ENCODE data around the gene PCSK1.
"Not testable (repeated sequence)": the region's sequence is repeated elsewhere in the genome, so short reads cannot be mapped to it uniquely, and the experiment has no call there.

Gene PCSK1

DNA sequence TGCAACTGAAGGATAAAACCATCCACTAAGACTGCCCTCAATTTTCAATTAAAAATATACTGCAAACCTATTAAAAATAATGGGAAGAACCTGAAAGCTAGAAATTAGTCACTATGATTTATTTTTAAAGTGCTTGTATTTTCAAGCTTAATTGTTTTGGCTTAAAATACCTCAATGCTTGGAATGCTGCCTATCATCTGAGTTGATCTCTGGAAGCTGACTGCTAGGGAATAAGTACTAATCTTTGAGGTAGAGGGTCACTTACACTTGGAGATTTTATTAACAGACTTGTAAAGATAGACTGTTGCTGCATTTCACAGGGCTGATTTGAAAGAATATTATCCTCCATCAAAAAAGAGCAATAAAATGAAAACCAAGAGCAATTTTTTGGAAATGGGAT lies 6.2 kb downstream of the PCSK1 start:
- DNase-seq (ENCODE audit: low read depth) = no peak

DNA sequence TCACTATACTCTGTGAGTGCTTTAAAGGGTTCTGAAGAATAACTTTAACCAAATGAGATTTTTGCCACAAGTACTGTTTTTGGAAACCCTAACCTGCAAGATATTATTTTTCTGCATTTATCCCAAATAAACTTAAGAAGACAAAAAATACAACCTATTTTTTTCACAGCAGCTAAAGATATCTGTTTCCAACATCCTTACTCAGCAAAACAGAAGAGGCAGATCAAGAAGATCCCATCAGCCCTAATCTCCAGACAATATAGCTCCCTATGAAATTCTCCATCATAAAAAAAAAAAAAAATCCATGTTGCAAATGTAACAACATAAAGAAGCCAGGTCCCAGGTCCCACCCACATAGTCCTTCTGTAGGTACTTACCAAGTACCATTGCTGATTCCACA lies 7.6 kb downstream of the PCSK1 start:
- no peak for DNase-seq (ENCODE audit: low read depth)

DNA sequence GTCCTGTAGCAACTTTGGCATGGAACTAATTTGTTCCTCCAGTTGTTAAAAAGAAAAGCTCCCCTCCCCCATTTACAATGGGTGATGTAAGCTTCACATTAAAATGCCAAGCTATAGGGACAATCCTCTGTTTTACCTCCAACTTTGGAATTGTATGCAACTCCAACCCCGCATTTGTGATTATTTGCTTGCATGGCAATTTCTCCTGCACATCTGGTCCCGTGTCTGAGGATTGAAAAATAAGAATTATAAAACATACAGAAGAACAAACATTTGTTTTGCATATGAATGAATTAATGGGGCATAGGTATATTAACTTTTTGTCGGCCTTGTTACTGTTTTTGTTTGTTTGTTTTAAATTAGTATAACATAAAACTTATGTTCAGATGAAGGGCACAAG lies 17.2 kb downstream of the PCSK1 start:
- DNase-seq (ENCODE audit: low read depth) = no peak

DNA sequence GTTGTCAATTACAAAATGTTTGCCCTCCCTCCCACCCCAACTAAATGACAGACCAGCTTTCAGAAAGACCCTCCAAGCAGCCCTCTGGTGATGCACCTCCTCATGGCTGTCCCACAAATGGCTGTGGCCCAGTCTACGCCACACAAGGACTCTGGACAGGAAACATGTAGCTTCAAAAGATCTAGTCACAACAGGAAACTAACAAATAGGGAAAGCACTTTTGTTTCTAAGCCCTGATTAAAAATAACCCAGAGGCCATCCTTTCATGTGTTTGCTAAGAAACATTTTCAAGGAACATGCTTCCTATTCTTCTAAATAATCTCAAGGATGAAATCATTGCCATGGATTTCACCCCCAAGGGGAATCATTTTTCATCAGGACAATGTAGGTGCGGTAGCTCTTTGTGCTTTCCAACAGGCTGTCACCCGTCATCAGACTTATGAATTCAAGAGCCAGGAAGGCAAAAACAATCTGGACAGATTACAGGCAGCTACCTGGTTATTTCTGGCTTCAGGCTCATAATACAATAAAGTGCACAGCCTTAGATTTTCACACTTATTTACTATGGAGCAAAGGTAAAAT lies 20.1 kb downstream of the PCSK1 start:
- no peak for DNase-seq (ENCODE audit: low read depth)

DNA sequence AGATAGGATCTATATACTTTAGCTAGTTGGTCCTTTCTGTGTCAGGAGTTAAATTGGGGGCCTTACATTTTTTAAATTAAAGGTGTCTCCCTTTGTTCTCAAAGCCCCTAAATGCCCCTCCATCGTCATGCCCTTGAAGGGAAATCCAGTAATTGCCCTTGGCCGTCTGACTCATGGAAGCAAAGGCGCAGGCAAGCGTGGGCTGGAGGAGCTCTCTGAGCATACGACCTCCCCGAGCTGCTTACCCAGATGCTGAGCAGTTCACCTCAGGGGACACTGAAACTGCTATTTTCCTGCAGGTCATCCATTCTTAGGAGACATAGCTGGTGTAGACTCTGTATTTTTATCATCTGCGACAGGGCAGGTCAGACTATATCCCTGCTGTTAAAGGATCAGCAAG lies 23.0 kb downstream of the PCSK1 start:
- no peak for DNase-seq (ENCODE audit: low read depth)

DNA sequence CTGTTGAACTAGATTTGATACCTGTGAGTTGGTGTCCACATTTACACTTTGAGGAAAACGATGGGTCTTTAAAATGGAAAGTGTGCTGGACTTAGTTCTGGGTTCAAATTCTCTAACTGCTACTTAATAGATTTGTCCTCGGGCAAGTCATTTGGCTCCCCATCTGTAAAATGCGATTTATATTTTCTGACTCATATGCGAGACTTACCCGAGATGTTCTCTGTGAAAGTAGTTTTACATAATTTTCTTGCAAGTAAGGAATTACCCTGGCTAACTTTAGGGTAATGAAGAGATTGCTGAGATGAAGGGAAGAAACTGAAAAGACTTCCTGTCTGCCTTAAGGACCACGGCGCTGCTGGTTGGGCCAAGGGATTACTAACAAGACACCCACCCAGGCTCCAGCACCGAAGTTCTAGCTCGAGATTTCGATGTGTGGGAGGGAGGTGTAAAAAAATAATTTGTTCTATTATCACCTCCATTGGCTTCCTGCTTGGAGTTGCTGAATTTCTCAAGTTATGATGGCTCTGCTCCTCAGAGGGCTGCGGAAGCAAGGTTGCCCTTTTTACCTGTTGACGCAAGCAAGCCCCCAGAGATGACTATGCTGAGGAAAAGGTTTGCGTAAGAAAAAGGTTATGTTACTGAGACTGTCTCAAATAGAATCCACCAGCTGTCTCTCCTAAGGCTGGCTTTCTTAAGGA lies 24.1 kb downstream of the PCSK1 start:
- DNase-seq (ENCODE audit: low read depth) = peak; percentile 19

DNA sequence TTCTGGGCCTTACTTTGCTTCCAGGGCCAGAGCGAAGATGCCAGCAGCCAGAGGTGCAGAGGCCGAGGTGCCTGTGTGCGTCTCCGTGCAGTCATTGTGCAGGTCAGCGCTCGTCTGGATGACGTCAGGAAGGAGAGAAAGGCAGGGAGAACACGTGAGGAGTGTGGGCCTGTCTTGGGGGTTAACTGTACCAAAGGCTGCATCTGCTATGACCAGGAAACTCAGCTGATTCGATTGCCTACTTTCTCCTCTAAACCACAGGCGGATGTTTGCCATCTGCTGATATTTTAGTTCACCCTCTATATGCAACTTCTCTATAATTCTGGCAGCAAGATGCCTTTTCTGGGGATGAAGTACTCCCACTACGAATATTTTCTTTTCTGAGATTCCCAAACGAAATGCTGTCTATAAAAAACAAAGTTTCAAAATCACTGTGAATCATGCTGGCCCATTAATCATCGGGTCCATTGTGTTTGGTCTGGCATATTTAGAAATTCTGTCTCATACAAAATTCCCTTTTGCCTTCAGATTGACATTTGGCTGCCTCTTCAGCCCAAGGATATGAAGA lies 24.8 kb downstream of the PCSK1 start:
- peak; percentile 91 for DNase-seq (ENCODE audit: low read depth)

DNA sequence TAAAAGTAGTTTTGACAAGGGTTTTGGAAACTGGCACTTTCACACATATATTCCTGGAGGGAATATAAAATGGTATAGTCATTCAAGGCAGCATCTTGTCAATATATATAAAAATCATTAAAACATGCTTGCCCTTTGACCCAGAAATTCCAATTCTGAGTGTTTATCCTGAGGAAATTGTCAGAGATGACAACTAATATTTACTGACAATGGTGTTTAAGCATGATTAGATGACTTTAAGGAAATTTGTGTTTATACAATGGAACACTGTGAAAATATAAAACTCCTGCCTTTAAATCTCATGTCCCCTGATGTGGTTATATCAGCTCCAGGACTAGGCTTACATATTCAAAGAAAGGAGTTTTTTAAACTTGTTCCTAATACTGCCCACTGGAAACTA lies 25.6 kb downstream of the PCSK1 start:
- no peak for DNase-seq (ENCODE audit: low read depth)

DNA sequence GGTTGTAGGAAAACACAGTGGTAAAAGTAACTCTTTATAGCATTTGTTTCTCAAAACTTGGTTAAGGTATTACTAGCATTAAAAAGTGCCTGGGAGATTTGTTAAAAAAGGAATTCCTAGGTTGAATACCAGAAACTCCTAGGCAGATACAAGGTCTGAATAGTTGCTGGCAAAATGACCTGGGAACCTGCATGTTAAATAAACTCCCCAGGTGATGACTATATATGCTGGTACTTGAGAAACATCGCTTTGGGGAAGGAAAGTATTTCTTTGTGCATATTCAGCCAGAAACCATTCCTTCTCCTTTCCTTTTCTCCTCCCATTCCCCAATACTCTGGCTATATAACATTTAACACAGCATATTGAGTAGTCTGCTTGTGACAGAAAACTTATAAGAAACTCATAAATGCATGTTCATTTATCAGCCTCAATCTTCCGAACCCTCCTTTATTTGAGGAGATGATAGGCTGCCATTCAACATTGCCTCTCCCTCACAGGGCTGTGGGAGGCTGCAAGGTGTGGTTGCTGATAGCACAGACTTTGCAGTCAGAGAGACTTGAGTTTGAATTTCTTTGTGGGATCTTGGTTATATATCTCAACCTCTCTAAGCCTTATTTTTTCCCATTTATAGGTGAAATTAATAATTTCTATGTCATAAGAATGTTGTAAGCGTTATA lies 28.7 kb downstream of the PCSK1 start:
- no peak for DNase-seq (ENCODE audit: low read depth)

DNA sequence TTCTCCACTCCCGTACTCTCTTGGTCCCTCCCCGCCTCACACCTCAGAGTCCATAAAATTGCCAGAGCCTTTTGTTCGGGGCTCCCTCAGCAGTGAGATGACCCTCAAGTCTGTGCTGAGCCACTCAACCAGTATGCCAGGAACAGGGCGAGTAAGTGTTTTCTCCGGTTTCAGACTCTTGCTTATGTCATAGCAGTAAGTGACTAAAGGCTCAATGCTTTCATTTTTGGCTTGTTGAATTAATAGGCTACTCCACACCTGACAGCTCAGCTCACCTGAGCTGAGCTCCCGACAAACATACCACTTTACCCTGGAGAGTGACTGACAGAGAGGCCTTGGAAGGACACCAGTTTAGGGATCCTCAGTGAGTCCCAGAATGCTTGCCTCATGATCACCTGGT lies 30.5 kb downstream of the PCSK1 start:
- no peak for DNase-seq (ENCODE audit: low read depth)

DNA sequence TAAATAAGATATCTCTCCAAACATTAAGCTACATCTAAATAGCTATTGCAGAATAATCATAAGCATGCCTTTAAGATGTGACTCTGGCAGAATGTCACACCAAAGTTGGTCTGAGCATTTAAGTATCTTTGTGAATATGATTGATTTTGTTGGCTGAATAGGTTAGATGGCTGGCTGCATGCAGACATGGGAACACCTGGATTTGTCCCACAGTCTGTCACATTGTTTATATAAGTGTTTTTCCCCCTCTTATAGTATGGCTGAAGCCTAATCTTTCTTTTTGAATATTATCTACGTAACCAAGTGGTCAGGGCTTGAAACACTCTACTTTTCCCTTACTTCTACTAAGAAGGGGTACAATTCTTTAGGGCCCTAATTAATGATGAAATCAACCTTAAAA lies 36.2 kb downstream of the PCSK1 start:
- DNase-seq (ENCODE audit: low read depth) = no peak

DNA sequence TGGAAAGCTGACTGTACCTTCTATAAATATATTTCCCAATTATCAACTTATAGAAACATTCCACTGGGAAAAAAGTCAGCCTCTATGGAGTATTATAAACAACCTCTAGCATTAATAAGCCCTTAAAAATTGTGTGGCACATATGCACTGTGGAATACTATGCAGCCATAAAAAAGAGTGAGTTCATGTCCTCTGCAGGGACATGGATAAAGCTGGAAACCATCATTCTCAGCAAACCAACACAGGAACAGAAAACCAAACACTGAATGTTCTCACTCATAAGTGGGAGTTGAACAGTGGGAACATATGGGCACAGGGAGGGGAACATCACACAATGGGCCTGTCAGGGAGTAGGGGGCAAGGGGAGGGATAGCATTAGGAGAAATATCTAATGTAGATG lies 37.8 kb downstream of the PCSK1 start:
- DNase-seq (ENCODE audit: low read depth) = not testable (repeated sequence)

DNA sequence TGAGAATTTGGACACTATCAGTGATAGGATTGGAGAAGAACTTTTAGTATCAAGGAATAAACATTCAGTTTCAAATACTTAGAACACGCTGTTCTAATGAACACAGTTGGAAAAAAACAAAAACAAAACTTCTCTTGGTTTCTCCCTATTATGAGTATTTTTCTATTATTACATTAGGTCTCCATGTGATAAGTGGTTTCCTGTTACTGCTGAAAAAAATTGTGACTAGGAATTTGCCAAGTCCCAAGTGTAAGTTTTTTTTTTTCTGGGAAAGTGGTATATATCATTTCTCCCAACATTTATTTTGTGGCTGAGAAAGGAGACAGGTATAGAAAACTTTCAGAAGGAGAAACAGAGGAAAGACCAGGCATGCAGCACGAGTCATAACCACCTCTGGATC lies 41.1 kb downstream of the PCSK1 start:
- no peak for DNase-seq (ENCODE audit: low read depth)

DNA sequence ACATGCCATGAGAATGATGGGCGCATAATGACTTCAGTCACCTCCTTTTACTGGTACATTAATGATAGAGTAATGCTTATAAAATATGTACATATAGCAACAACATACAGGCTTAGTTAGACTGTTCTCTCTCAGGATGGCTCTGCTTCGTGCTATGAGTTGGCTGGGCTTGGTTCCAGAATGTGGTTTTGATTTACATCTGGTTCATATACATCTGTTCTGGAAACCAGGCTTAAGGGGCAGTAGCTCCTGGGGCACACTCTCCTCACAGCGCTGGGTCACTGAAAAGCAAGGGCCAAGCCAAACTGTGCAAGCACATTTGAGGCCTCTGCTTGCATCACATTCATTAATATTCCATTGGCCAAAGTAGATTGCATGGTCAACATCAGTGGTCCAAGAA lies 44.9 kb downstream of the PCSK1 start:
- peak; percentile 80 for DNase-seq (ENCODE audit: low read depth)

DNA sequence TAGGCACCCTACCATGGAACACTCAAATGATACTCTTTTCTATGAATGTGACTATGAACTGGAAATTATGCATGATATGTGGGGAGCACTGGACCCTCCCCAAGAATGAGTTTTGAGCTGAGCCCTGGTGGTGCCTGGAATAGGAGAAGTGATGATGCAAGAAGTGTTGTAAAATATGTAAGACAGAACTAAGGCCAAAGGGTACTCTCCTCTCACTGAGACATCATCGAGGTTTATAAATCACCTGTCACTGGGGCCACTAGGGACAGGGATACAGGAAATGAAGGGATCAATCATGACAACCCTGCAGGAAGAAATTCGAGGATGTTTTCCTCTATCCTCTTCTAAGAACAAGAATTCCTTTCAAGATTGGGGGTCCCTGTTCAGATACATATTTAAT lies 45.4 kb downstream of the PCSK1 start:
- DNase-seq (ENCODE audit: low read depth) = no peak

DNA sequence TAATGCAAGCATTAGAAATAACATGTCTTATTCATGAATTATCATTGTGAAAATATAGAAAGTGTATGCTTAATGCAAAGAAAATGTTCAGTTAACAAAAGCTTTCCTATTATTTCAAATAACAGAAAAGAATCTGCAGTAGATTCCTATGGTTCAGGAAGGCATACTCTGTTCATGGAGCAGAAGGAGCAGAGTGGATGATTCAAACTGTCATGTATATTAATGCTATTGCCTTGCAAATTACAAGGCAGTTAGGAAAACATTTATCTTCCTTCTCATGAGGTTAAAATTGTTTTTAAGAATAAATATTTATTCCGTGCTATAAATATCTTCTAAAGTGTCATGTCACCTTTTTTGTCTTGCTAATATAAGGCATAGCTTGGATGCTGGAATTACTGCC lies 47.5 kb downstream of the PCSK1 start:
- no peak for DNase-seq (ENCODE audit: low read depth)

DNA sequence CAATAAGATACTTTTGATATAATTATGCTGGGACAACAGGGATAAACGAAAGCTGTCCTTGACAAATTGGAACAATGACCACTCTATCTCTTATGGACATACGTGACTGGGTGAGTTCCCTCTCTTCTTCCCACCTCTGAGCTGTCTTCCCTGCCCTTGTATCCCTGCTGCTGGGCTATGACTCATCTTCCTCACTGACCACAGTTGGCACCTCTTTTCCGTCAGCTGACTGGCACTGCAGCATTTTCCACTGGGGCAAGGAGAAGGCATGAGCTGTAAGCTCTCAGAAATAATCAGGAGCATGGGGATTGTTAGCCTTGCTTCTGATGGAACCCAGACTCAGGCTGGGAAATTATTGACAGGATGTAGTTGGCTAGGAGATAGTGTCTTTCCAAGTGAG lies 48.7 kb downstream of the PCSK1 start:
- DNase-seq (ENCODE audit: low read depth) = peak; percentile 82

DNA sequence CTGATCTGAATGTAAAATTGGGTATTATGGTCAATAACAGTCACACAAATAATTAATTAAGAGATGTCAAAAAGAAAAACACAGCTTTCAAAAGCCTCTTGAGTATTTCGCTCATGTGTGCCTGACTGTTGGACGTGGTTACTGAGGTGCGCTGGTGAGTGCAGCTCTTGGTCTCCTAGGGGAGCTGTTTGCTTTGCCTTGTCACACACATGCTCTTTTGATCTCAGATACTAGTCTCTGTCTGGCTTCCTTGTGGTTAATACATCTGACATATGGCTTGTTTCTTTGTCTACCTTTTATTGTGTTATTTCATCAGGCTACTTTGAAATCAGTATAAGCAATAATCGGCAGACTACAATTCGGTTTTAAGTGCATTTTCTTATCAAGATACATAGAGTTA lies 51.5 kb downstream of the PCSK1 start:
- DNase-seq (ENCODE audit: low read depth) = no peak

DNA sequence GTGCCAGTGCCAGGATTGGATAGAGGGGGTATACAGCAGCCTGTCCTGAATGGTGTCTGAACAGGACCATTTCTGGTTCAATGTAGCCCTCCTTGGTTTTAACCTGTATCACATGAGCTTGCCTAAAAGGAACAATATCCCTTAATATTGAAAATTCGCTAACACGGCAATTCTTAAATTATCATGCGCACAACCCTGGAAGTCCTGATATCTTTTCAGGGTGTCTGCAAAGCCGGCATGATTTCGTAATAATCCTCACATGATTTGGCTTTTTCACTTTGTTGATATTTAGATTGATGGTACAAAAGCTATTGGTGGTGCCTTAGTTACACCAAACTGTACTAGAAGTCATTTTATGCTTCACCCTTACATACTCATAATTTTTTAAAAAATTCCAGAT lies 53.2 kb downstream of the PCSK1 start:
- DNase-seq (ENCODE audit: low read depth) = no peak

DNA sequence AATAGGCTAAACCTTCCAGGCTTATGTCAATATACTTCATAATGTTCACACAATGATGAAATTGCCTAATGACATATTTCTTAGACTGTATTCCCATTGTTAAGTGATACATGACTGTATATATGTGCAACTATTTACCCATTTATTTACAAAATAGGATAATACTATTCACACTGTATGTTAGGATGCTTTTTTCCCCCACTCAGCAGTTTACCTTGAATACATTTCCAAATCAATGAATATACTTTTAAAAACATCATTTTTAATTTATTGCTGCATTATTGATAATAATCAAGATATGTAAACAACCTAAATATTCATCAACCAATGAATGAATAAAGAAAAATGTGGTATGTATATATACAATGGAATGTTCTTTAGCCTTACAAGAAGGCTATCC lies 55.5 kb downstream of the PCSK1 start:
- no peak for DNase-seq (ENCODE audit: low read depth)

DNA sequence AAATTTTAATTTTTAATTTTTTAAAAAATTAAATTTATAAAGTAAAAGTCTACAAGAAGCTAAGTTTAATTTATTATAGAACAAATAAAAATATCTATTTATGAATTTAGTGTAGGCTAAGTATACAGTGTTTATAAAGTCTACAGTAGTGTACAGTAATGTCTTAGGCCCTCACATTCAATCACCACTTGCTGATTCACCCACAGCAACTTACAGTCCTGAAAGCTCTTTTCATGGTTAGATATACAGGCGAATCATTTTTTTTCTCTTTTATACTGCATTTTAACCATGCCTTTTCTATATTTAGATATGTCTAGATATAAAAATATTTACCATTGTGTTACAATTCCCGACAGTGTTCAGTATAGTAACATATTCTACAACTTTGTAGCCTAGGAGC lies 55.9 kb downstream of the PCSK1 start:
- DNase-seq (ENCODE audit: low read depth) = no peak

DNA sequence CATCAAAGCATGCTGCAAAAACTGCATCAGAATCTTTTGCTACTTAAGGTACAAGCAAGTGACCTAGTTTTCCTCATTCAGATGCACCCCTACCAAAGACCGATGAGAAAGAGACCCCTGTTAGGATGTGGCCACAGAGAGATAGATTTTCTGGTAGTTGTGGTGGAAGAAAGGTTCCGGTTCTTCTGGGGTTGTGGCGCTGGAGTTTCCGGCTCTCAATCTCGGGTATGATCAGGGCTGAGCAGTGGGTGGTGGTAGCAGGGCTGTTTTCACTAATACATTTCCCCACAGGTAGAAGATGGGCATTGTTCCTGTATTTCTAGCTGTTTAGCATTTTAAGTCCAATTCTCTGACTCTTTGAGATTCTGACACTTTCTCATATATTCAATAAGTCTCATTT lies 58.4 kb downstream of the PCSK1 start:
- no peak for DNase-seq (ENCODE audit: low read depth)

DNA sequence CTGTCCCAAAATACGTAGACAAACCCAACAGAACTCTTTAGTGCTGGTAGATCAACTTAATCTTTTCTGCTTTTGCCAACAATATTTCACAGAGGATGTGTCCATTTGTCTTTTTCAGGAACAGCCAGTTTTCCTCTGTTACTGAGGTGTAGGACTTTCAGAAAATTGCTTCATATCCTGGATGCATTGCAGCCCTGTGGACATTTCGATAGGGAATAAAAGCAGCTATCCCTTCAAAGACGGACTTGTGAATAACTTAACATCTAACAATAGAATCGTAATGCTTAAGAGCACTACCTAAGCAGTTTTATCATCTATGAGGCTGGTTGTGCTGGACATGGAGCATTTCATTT lies 59.7 kb downstream of the PCSK1 start:
- DNase-seq (ENCODE audit: low read depth) = no peak
